GM12874 (cell line): Measurements from ENCODE around the gene LARGE1.

Experiments used
- CTCF ChIP-seq: IDR thresholded peaks from 2 replicates; pipeline ENCODE4 v1.5.1; 2011; ENCODE audit warnings: low read depth, mild to moderate bottlenecking, control low read depth, low read length, moderate library complexity; ENCODE audit not compliant: insufficient read depth

LARGE1 gene

GRCh38 chr22:33902073-33902472, 18.2 kb downstream of the LARGE1 start:
- no peak for TF ChIP-seq CTCF

DNA sequence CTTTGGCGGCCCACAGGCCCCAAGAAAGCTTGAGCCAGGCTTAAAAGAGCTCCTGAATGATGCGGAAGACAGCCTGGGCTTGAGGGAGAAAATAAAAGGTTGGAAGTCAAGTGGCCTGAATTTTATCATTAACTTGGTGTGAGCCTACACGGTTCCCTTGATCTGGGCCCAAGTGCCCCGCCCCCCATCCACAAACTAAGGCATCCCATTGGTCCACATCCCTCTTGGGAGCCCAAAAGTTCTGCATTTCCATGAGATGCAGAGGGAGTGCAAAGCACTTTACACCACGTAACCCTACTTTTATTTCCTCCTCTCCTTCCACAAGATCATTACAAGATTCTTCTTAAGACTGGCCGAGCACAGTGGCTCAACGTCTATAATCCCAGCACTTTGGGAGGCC, 22.2 kb downstream of the LARGE1 start:
- TF ChIP-seq CTCF = no peak

GRCh38 chr22:33897448-33897835, 22.8 kb downstream of the LARGE1 start:
- no peak for TF ChIP-seq CTCF

GRCh38 chr22:33896575-33897447, 23.5 kb downstream of the LARGE1 start:
- no peak for TF ChIP-seq CTCF

DNA sequence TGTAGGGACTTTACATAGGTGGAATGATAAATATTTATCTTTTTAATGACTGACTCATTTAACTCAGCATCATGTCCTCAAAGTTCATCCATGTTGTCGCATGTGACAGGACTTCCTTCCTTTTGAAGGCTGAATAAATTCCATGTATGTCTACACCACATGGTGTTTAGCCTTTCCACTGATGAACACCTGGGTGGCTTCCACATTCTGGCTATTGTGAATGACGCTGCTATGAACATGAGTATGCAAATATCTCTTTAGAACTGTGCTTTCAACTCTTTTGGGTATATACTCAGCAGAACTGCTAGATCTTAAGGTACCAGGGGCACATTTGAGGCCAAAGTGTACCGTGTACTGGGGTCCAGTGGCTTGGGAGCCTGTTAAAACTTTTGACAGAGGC, 24.1 kb downstream of the LARGE1 start:
- TF ChIP-seq CTCF = no peak

- TF ChIP-seq CTCF = no peak
These were observed 24.8 kb downstream of the LARGE1 start for GRCh38 chr22:33895444-33895843.

- no peak for TF ChIP-seq CTCF
These were observed 25.8 kb downstream of the LARGE1 start for GRCh38 chr22:33894515-33894914.

DNA sequence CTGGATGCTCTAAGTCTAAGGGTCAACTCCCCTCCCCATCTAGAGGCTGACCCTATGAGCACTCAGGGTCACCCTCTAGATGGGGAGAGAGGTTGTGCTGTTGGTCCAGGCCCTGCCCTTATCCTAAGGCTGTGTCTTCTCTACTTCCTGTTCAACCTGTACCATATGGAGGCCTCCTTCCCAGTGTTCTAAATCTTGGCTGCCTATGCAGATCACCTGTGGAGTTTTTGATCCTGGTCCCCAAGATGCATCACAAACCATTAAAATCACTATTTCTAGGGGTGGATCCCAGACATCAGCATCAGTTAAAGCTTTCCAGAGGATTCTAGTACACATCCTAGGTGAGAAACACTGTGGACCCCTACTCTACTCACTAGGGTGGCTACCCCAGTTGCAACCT, 26.2 kb downstream of the LARGE1 start:
- no peak for TF ChIP-seq CTCF
